GM23248 (cell line): ENCODE results near the gene RHOXF2B. TPM values are rescaled to one million over a fixed set of nuclear protein-coding genes. Genes with fewer than 3 reads are reported as not detected.
"Not testable (repeated sequence)": the region's sequence is repeated elsewhere in the genome, so short reads cannot be mapped to it uniquely, and the experiment has no call there.

Source experiments
- DNase-seq: peaks from one replicate; pipeline ENCODE4 v3.0.0-alpha.2; 2015
- H2AFZ ChIP-seq: fragments of 200-600 bp; sonication (generic); 2 replicates; pipeline ENCODE4 v1.6.1; 2016; ENCODE audit warnings: antibody characterized with exemption
- H3F3A ChIP-seq: fragments of 200-600 bp; sonication (generic); 2 replicates; pipeline ENCODE4 v1.6.1; 2016; ENCODE audit warnings: mild to moderate bottlenecking, antibody characterized with exemption, mixed run types; ENCODE audit not compliant: insufficient read depth
- H3K27ac ChIP-seq: fragments of 200-600 bp; sonication (generic); 2 replicates; pipeline ENCODE4 v1.5.1; 2016; ENCODE audit warnings: mild to moderate bottlenecking
- H3K27me3 ChIP-seq: fragments of 200-600 bp; sonication (generic); replicated peaks from 2 replicates; pipeline ENCODE4 v1.6.1; 2016; ENCODE audit warnings: mild to moderate bottlenecking; ENCODE audit not compliant: insufficient read depth
- H3K36me3 ChIP-seq: fragments of 200-600 bp; sonication (generic); 2 replicates; pipeline ENCODE4 v1.6.1; 2016; ENCODE audit warnings: low read depth, mild to moderate bottlenecking
- H3K4me1 ChIP-seq: fragments of 200-600 bp; sonication (generic); 2 replicates; pipeline ENCODE4 v1.6.1; 2016; ENCODE audit warnings: mild to moderate bottlenecking; ENCODE audit not compliant: insufficient read depth
- H3K4me2 ChIP-seq: fragments of 200-600 bp; sonication (generic); one replicate; pipeline ENCODE4 v1.6.1; 2016; ENCODE audit warnings: mild to moderate bottlenecking; ENCODE audit not compliant: unreplicated experiment
- H3K4me3 ChIP-seq: fragments of 200-600 bp; sonication (generic); 2 replicates; pipeline ENCODE4 v1.5.1; 2016; ENCODE audit warnings: mild to moderate bottlenecking
- H3K79me2 ChIP-seq: fragments of 200-600 bp; sonication (generic); 2 replicates; pipeline ENCODE4 v1.6.1; 2016; ENCODE audit warnings: mild to moderate bottlenecking; ENCODE audit not compliant: insufficient read depth
- H3K9ac ChIP-seq: fragments of 200-600 bp; sonication (generic); 2 replicates; pipeline ENCODE4 v1.6.1; 2016; ENCODE audit warnings: mild to moderate bottlenecking
- H3K9me2 ChIP-seq: fragments of 200-600 bp; sonication (generic); 2 replicates; pipeline ENCODE4 v1.6.1; 2016; ENCODE audit warnings: mixed run types, mild to moderate bottlenecking, moderate library complexity; ENCODE audit not compliant: insufficient read depth
- H3K9me3 ChIP-seq: fragments of 200-600 bp; sonication (generic); one replicate; pipeline ENCODE4 v1.6.1; 2017; ENCODE audit warnings: low read depth
- H4K20me1 ChIP-seq: fragments of 200-600 bp; sonication (generic); 2 replicates; pipeline ENCODE4 v1.6.0; 2016; ENCODE audit not compliant: insufficient read depth
- EZH2 ChIP-seq: fragments of 200-600 bp; sonication (generic); IDR thresholded peaks from 2 replicates; pipeline ENCODE4 v1.6.1; 2018; ENCODE audit warnings: antibody characterized with exemption, mild to moderate bottlenecking; ENCODE audit not compliant: insufficient read depth, poor library complexity, severe bottlenecking
- EZH2phosphoT487 ChIP-seq: fragments of 200-600 bp; sonication (generic); IDR thresholded peaks from 2 replicates; pipeline ENCODE4 v1.6.1; 2018; ENCODE audit warnings: antibody characterized with exemption, moderate library complexity, mild to moderate bottlenecking, low read depth; ENCODE audit not compliant: insufficient read depth
- WGBS, 2 experiments: methylation state at CpG; one replicate each; pipeline ENCODE4 v1.1.6; 2015 to 2017; ENCODE audit warnings: low lambda C conversion rate in 2 of 2, low coverage in 1 of 2; ENCODE audit errors: missing lambda C conversion rate in 2 of 2; 5-methylcytosine and 5-hydroxymethylcytosine counted together
- in situ Hi-C: fragments of 300-500 bp; cut with MboI; formaldehyde crosslinking; loops from 2 replicates; pipeline ENCODE4 v1.15.0; 2020
- polyA plus RNA-seq: library from polyadenylated mRNA; unstranded; fragments of >200 nt; fragmentation: Nextera tagmentation; extraction: Ambion mirVana; gene quantifications from 2 replicates; pipeline ENCODE4 v1.2.1, GENCODE V29; 2016
- total RNA-seq: library from RNA; depleted of rRNA; stranded (reverse); fragments of >200 nt; shearing (Covaris generic); gene quantifications from 2 replicates; pipeline ENCODE4 v1.2.3, GENCODE V29; 2014

Gene RHOXF2B
- total and polyA plus RNA-seq, 2 experiments from 2014 or later, result not detected

DNA sequence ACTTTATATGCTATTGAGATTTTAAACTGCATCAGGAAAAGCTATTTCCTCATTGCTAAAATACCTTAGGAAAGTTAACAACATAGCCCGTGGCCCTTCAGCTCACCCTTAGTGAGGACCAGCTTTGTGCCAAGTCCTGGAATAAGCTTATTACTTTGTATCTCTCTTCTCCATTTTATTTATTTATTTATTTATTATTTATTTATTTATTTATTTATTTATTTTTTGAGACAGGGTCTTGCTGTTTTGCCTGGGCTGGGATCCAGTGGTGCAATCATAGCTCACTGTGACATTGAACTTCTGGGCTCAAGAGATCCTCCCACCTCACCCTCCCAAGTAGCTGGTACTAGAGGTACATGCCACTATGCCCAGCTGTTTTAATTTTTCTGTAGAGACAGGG, 31.9 kb upstream of the RHOXF2B start:
- H3K4me2 ChIP-seq, result no peak overlapping the region
- H3K4me3 ChIP-seq, result no peak overlapping the region
- in situ Hi-C loops, result loop anchor here (25.0 kb wide), 2 partner anchors 97 to 103 kb away; no protein-coding TSS in a partner anchor
- H3K27ac ChIP-seq, result no peak overlapping the region
- no peaks in the 10 kb centered on the region for H3K9me3 ChIP-seq
- no peaks in the 10 kb centered on the region for H3F3A ChIP-seq
- H4K20me1 ChIP-seq, result no peaks in the 10 kb centered on the region
- H2AFZ ChIP-seq, result no peak overlapping the region
- no peaks in the 10 kb centered on the region for H3K36me3 ChIP-seq
- H3K9ac ChIP-seq, result no peak overlapping the region
- H3K79me2 ChIP-seq, result no peaks in the 10 kb centered on the region
- DNase-seq, result no peak
- no peaks in the 10 kb centered on the region for H3K9me2 ChIP-seq
- TF ChIP-seq EZH2phosphoT487 (no peak), EZH2 (no peak)
- H3K27me3 ChIP-seq, result no peaks in the 10 kb centered on the region
- WGBS, 2 experiments, result 88 to 93% methylated on average over 1 of the region's 1 CpG
- no peaks in the 10 kb centered on the region for H3K4me1 ChIP-seq

- H3K27me3 ChIP-seq, H3K9me2 ChIP-seq, H3K9ac ChIP-seq, H3K4me3 ChIP-seq, H3K9me3 ChIP-seq, H4K20me1 ChIP-seq, H2AFZ ChIP-seq, H3K36me3 ChIP-seq, H3K79me2 ChIP-seq, H3K4me1 ChIP-seq, H3K27ac ChIP-seq, H3K4me2 ChIP-seq, DNase-seq, H3F3A ChIP-seq: not testable (repeated sequence)
- in situ Hi-C loops, result loop anchor here (25.0 kb wide), 2 partner anchors 92 to 108 kb away; no protein-coding TSS in a partner anchor
- 64% methylated on average over 1 to 2 of the region's 2 CpGs for WGBS, 2 experiments
Observed at GRCh38 chrX:120104707-120105106, 27.2 kb upstream of the RHOXF2B start.

- H3K4me1 ChIP-seq, H3K36me3 ChIP-seq, H3K4me2 ChIP-seq, H2AFZ ChIP-seq, H4K20me1 ChIP-seq, H3K9me2 ChIP-seq, H3F3A ChIP-seq, H3K4me3 ChIP-seq, H3K27ac ChIP-seq, H3K9me3 ChIP-seq, H3K9ac ChIP-seq, H3K27me3 ChIP-seq, H3K79me2 ChIP-seq, DNase-seq: not testable (repeated sequence)
- in situ Hi-C loops, result loop anchor here (25.0 kb wide), 2 partner anchors 89 to 111 kb away; no protein-coding TSS in a partner anchor
- WGBS, 2 experiments, result 51 to 60% methylated on average over 2 of the region's 2 CpGs
Observed at GRCh38 chrX:120101057-120101456, 23.6 kb upstream of the RHOXF2B start.

DNA sequence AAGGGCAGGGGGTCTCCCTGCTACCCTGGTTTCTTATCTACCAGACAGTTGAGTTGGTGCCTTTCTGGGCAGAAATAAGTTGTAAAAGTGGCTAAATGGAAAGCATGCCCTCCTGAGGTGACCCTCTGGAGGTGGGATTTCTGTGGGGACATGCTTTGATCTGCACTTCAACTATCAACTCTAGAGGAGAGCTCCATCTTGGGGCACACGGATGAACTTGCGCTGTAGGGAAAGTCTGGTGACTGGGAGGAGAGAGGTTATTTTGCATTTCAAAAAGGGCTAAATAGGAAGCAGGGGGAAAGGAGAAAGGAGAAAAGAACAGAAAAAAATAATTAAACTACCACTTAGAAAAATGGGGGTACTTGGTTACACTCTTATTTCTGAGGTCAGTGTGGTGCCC, 12.7 kb upstream of the RHOXF2B start:
- Histone ChIP-seq H4K20me1 (no peaks in the 10 kb centered on the region), H3K27me3 (no peaks in the 10 kb centered on the region), H3K4me1 (no peaks in the 10 kb centered on the region), H2AFZ (no peak overlapping the region), H3K4me2 (no peak overlapping the region), H3K36me3 (no peaks in the 10 kb centered on the region), H3K9me3 (no peaks in the 10 kb centered on the region), H3K27ac (no peak overlapping the region), H3F3A (no peaks in the 10 kb centered on the region), H3K4me3 (no peak overlapping the region), H3K79me2 (no peaks in the 10 kb centered on the region), H3K9me2 (no peaks in the 10 kb centered on the region), H3K9ac (no peak overlapping the region)
- in situ Hi-C loops, result no loop called here
- no peak for DNase-seq
- no peak for TF ChIP-seq EZH2phosphoT487
- TF ChIP-seq EZH2, result no peak
- 96 to 100% methylated on average over 2 of the region's 2 CpGs for WGBS, 2 experiments

- Histone ChIP-seq H3K9me3 (no peaks in the 10 kb centered on the region), H3K27ac (no peak overlapping the region), H4K20me1 (no peaks in the 10 kb centered on the region), H3K9me2 (no peaks in the 10 kb centered on the region), H3K4me3 (no peak overlapping the region), H3K4me1 (no peaks in the 10 kb centered on the region), H3K79me2 (no peaks in the 10 kb centered on the region), H3K4me2 (no peak overlapping the region), H3F3A (no peaks in the 10 kb centered on the region), H2AFZ (no peak overlapping the region), H3K27me3 (no peaks in the 10 kb centered on the region), H3K36me3 (no peaks in the 10 kb centered on the region), H3K9ac (no peak overlapping the region)
- 46 to 57% methylated on average over 9 to 10 of the region's 10 CpGs for WGBS, 2 experiments
- TF ChIP-seq EZH2phosphoT487 (no peak), EZH2 (no peak)
- in situ Hi-C loops, result no loop called here
- no peak for DNase-seq
Observed at GRCh38 chrX:120087289-120088017, 10.0 kb upstream of the RHOXF2B start.

- in situ Hi-C loops, H3K4me3 ChIP-seq, H3K79me2 ChIP-seq, H3K4me1 ChIP-seq, H3K9ac ChIP-seq, H4K20me1 ChIP-seq, H3K27me3 ChIP-seq, H3K4me2 ChIP-seq, H3K9me2 ChIP-seq, H3F3A ChIP-seq, H3K27ac ChIP-seq, H3K36me3 ChIP-seq, DNase-seq, H2AFZ ChIP-seq, H3K9me3 ChIP-seq: not testable (repeated sequence)
- no CpG with 5 or more reads among the region's 12 CpGs for WGBS, 2 experiments
Observed at GRCh38 chrX:120085553-120086185, 8.2 kb upstream of the RHOXF2B start.

- H3K4me1 ChIP-seq, H4K20me1 ChIP-seq, in situ Hi-C loops: not testable (repeated sequence)
Observed at GRCh38 chrX:120066169-120066568, 11.3 kb downstream of the RHOXF2B start.

More at GRCh38 chrX:120066169-120066568, 11.3 kb downstream of the RHOXF2B start:
- H3K9me3 ChIP-seq, H3K36me3 ChIP-seq, H3K27ac ChIP-seq, H3K79me2 ChIP-seq, H3K4me3 ChIP-seq, H2AFZ ChIP-seq, H3F3A ChIP-seq, H3K9me2 ChIP-seq, DNase-seq, H3K27me3 ChIP-seq, H3K4me2 ChIP-seq, H3K9ac ChIP-seq: not testable (repeated sequence)
- 83% methylated on average over 1 of the region's 1 CpG; no CpG with 5 or more reads in 1 of the 2 experiments for WGBS, 2 experiments
